GM12878 (cell line): ENCODE data around the gene TRIM72. TPM values are rescaled to one million over a fixed set of nuclear protein-coding genes. Genes with fewer than 3 reads are reported as not detected.

Experiments used
- BHLHE40 ChIP-seq, 2 experiments: fragments of 450-650 bp in 1 of 2; IDR thresholded peaks; 2 replicates each; pipeline ENCODE4 v1.6.1; 2011 to 2017; ENCODE audit warnings: low read depth in 2 of 2, borderline replicate concordance in 1 of 2, improper control_type of control experiment in 1 of 2, low read length in 1 of 2, mild to moderate bottlenecking in 1 of 2
- DPF2 ChIP-seq: fragments of 450-650 bp; IDR thresholded peaks from 2 replicates; pipeline ENCODE4 v1.6.1; 2017; ENCODE audit warnings: mild to moderate bottlenecking
- FOXM1 ChIP-seq: IDR thresholded peaks from 2 replicates; pipeline ENCODE4 v1.6.1; 2012; ENCODE audit warnings: low read depth, mild to moderate bottlenecking, inconsistent platforms, low read length, moderate library complexity
- MEF2A ChIP-seq: IDR thresholded peaks from 2 replicates; pipeline ENCODE4 v1.6.1; 2011; ENCODE audit warnings: low read depth, mild to moderate bottlenecking, low read length, moderate library complexity; ENCODE audit not compliant: insufficient read depth
- RAD21 ChIP-seq: IDR thresholded peaks from 2 replicates; pipeline ENCODE4 v1.6.1; 2011; ENCODE audit warnings: mild to moderate bottlenecking, low read depth, low read length, moderate library complexity; ENCODE audit not compliant: insufficient read depth
- RCOR1 ChIP-seq: conservative IDR thresholded peaks from 2 replicates; pipeline ENCODE4 v1.6.1; 2012; ENCODE audit warnings: low read depth, low read length, improper control_type of control experiment
- SMARCA5 ChIP-seq: fragments of 450-650 bp; IDR thresholded peaks from 2 replicates; pipeline ENCODE4 v1.6.1; 2017; ENCODE audit warnings: mild to moderate bottlenecking
- polyA plus RNA-seq, 11 experiments: library from polyadenylated mRNA; depleted of rRNA in 4 of 11; unstranded in 6 of 11; stranded (reverse) in 5 of 11; fragments of >200 nt; fragmentation: Nextera tagmentation in 4 of 11; fragmentation: Illumina TruSeq in 1 of 11; extraction: Ambion mirVana in 4 of 11; extraction: Trizol in 1 of 11; gene quantifications; 1 replicate in 1 of 11; 2 replicates in 10 of 11; pipeline versions ENCODE4 v1.2.1 to v1.2.3, GENCODE V29; 2011 to 2016; ENCODE audit warnings: inconsistent platforms in 2 of 11, missing spikeins in 2 of 11, low read depth in 1 of 11
- total RNA-seq, 4 experiments: library from RNA; depleted of rRNA in 3 of 4; stranded (reverse); fragments of >200 nt in 3 of 4; fragmentation: Illumina TruSeq in 1 of 4; extraction: Trizol in 1 of 4; gene quantifications; 2 replicates each; pipeline versions ENCODE4 v1.2.1 to v1.2.3, GENCODE V29; 2013 to 2021
- TF ChIP-seq, protein P1 (sequence below): fragments of 450-650 bp; IDR thresholded peaks from 2 replicates; pipeline ENCODE4 v1.6.1; 2017; ENCODE audit warnings: low read depth, mild to moderate bottlenecking, moderate library complexity
- TF ChIP-seq, protein P2 (sequence below): IDR thresholded peaks from 2 replicates; pipeline ENCODE4 v1.6.1; 2011; ENCODE audit warnings: low read depth, mild to moderate bottlenecking, low read length, moderate library complexity, borderline replicate concordance; ENCODE audit errors: extremely low read depth
- TF ChIP-seq, protein P3 (sequence below): fragments of 450-650 bp; IDR thresholded peaks from 2 replicates; pipeline ENCODE4 v1.6.1; 2017; ENCODE audit warnings: mild to moderate bottlenecking, moderate library complexity
- TF ChIP-seq, protein P4 (sequence below): fragments of 450-650 bp; IDR thresholded peaks from 2 replicates; pipeline ENCODE4 v1.6.1; 2018; ENCODE audit warnings: borderline replicate concordance, mild to moderate bottlenecking; ENCODE audit not compliant: partially characterized antibody

The TRIM72 gene
- total and polyA plus RNA-seq, 10 of the 15 experiments (the other 5 are each of a cell fraction or from before 2014, with no cell fraction given), result 0.03 to 1.2 (median 0.23) TPM; not detected in 1

DNA sequence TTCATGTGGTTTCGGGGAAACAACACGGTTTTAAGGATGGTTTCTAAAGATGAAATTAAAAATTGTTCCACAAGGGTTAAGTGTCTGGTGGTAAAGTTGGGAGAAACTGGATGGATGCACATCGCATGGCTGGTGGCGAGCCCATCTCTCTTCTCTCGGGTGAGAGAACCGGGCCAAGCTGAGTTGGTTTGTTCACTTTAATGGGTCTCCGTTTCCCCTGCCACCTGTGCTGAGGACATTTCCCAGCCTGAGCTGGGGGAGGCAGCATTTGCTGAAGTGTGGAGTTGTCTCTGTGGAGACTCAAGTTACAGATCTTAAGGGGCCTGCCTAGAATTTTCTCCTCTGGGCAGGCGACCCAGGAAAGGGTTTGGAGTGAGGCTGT lies 26.1 kb upstream of the TRIM72 start (continued):
- TF ChIP-seq SMARCA5, result no peak
- TF ChIP-seq, protein P1, sequence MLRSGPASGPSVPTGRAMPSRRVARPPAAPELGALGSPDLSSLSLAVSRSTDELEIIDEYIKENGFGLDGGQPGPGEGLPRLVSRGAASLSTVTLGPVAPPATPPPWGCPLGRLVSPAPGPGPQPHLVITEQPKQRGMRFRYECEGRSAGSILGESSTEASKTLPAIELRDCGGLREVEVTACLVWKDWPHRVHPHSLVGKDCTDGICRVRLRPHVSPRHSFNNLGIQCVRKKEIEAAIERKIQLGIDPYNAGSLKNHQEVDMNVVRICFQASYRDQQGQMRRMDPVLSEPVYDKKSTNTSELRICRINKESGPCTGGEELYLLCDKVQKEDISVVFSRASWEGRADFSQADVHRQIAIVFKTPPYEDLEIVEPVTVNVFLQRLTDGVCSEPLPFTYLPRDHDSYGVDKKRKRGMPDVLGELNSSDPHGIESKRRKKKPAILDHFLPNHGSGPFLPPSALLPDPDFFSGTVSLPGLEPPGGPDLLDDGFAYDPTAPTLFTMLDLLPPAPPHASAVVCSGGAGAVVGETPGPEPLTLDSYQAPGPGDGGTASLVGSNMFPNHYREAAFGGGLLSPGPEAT, result no peak
- TF ChIP-seq MEF2A, result no peak
- no peak for TF ChIP-seq DPF2
- TF ChIP-seq RCOR1, result no peak
- no peak for TF ChIP-seq RAD21
- TF ChIP-seq FOXM1, result no peak
- TF ChIP-seq, protein P2, sequence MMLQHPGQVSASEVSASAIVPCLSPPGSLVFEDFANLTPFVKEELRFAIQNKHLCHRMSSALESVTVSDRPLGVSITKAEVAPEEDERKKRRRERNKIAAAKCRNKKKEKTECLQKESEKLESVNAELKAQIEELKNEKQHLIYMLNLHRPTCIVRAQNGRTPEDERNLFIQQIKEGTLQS, result no peak
- TF ChIP-seq, protein P3, sequence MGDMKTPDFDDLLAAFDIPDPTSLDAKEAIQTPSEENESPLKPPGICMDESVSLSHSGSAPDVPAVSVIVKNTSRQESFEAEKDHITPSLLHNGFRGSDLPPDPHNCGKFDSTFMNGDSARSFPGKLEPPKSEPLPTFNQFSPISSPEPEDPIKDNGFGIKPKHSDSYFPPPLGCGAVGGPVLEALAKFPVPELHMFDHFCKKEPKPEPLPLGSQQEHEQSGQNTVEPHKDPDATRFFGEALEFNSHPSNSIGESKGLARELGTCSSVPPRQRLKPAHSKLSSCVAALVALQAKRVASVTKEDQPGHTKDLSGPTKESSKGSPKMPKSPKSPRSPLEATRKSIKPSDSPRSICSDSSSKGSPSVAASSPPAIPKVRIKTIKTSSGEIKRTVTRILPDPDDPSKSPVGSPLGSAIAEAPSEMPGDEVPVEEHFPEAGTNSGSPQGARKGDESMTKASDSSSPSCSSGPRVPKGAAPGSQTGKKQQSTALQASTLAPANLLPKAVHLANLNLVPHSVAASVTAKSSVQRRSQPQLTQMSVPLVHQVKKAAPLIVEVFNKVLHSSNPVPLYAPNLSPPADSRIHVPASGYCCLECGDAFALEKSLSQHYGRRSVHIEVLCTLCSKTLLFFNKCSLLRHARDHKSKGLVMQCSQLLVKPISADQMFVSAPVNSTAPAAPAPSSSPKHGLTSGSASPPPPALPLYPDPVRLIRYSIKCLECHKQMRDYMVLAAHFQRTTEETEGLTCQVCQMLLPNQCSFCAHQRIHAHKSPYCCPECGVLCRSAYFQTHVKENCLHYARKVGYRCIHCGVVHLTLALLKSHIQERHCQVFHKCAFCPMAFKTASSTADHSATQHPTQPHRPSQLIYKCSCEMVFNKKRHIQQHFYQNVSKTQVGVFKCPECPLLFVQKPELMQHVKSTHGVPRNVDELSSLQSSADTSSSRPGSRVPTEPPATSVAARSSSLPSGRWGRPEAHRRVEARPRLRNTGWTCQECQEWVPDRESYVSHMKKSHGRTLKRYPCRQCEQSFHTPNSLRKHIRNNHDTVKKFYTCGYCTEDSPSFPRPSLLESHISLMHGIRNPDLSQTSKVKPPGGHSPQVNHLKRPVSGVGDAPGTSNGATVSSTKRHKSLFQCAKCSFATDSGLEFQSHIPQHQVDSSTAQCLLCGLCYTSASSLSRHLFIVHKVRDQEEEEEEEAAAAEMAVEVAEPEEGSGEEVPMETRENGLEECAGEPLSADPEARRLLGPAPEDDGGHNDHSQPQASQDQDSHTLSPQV, result no peak
- TF ChIP-seq BHLHE40 (IDR thresholded peaks at IDR 0.05; ENCODE audit: borderline replicate concordance in 1 of 2, low read depth in 2 of 2, low read length in 1 of 2), result no peak
- TF ChIP-seq, protein P4, sequence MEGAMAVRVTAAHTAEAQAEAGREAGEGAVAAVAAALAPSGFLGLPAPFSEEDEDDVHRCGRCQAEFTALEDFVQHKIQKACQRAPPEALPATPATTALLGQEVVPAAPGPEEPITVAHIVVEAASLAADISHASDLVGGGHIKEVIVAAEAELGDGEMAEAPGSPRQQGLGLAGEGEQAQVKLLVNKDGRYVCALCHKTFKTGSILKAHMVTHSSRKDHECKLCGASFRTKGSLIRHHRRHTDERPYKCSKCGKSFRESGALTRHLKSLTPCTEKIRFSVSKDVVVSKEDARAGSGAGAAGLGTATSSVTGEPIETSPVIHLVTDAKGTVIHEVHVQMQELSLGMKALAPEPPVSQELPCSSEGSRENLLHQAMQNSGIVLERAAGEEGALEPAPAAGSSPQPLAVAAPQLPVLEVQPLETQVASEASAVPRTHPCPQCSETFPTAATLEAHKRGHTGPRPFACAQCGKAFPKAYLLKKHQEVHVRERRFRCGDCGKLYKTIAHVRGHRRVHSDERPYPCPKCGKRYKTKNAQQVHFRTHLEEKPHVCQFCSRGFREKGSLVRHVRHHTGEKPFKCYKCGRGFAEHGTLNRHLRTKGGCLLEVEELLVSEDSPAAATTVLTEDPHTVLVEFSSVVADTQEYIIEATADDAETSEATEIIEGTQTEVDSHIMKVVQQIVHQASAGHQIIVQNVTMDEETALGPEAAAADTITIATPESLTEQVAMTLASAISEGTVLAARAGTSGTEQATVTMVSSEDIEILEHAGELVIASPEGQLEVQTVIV, result no peak
